HG02588 (cell line): Measurements from ENCODE around the gene CCDC74A.
"Not testable (repeated sequence)": the region's sequence is repeated elsewhere in the genome, so short reads cannot be mapped to it uniquely, and the experiment has no call there.

Source experiments
- ATAC-seq: cut with Tn5 transposase; IDR thresholded peaks from one replicate; pipeline ENCODE4 v1.9.1; 2021; ENCODE audit warnings: mild to moderate bottlenecking, moderate library complexity; ENCODE audit not compliant: unreplicated experiment

CCDC74A gene

GRCh38 chr2:131544813-131545165, 17.1 kb downstream of the CCDC74A start:
- ATAC-seq = not testable (repeated sequence)

DNA sequence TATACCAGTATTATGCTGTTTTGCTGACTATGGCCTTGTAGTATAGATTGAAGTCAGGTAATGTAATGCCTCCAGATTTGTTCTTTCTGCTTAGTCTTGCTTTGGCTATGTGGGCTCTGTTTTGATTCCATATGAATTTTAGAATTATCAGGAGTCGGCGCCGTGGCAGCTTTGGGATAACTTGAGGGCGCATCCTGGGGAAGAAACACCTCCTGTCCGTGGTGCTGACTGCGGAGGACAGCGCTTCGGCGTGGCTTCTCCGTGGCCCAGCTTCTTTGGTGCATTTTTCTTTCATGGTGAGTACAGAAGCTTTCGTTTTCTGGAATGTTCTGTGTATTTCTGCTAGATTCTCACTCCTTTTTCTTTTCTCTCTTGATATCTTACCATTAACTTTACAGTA, 25.2 kb downstream of the CCDC74A start:
- no peak for ATAC-seq

GRCh38 chr2:131556998-131557397, 29.3 kb downstream of the CCDC74A start:
- ATAC-seq = no peak

- ATAC-seq = no peak
Observed at GRCh38 chr2:131557558-131558321, 30.1 kb downstream of the CCDC74A start.

DNA sequence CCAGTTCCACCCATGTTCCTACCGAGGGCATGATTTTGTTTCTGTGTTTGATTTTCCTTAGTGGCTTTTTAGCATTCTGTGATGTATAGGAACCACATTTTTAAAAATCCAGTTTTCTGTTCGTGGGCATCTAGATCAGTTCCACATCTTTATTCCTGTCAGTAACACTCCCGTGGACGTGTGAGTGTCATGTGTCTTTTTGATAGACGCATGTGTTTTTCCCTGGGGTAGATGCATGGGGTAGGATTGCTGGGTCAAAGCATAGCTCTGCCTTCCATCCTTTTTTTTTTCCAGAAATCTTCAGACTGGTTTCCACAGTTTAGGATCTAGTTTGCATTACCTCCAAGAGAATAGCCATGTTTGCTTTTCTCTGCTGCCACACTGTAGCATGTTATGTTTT, 38.7 kb downstream of the CCDC74A start:
- no peak for ATAC-seq

- ATAC-seq = no peak
Observed at GRCh38 chr2:131567891-131568290, 40.2 kb downstream of the CCDC74A start.

- ATAC-seq = not testable (repeated sequence)
Observed at GRCh38 chr2:131568401-131568800, 40.7 kb downstream of the CCDC74A start.

GRCh38 chr2:131572175-131572574, 44.5 kb downstream of the CCDC74A start:
- no peak for ATAC-seq

GRCh38 chr2:131577812-131578211, 50.1 kb downstream of the CCDC74A start:
- no peak for ATAC-seq

GRCh38 chr2:131580187-131580586, 52.5 kb downstream of the CCDC74A start:
- ATAC-seq = no peak
